Stimulated activated CD8-positive, alpha-beta memory T cell treated with anti-CD3 and anti-CD28 coated beads, Interleukin-4, amount 100 ng/mL, for 48 hours (primary cell): ENCODE results near the gene FAM131A.
A peak's percentile ranks its signal among the peaks of the same experiment; 100 is the strongest.
"Not testable (repeated sequence)": the region's sequence is repeated elsewhere in the genome, so short reads cannot be mapped to it uniquely, and the experiment has no call there.

Source experiments
- DNase-seq: peaks from one replicate; pipeline ENCODE4 v3.0.0-alpha.2; 2020

FAM131A gene

GRCh38 chr3:184317201-184317600 is 20.2 kb upstream of the FAM131A start:
- DNase-seq = no peak

DNA sequence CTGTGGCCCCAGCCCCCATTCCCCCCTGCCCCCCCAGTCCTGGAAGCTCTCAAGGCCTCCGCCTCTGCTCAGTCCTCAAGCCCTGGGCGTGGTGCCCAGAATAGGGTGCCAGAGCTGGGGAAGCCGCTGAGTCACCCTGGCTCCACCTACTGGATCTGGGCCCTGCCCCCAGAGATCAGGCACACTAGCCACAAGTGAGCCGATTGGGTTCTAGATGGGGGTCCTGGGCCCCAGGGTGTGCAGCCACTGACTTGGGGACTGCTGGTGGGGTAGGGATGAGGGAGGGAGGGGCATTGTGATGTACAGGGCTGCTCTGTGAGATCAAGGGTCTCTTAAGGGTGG is 17.3 kb upstream of the FAM131A start:
- DNase-seq = peak; percentile 72

GRCh38 chr3:184321666-184322065 is 15.7 kb upstream of the FAM131A start:
- no peak for DNase-seq

- DNase-seq = no peak
Measured at GRCh38 chr3:184322731-184323487, 14.5 kb upstream of the FAM131A start.

- no peak for DNase-seq
Measured at GRCh38 chr3:184323696-184324095, 13.7 kb upstream of the FAM131A start.

DNA sequence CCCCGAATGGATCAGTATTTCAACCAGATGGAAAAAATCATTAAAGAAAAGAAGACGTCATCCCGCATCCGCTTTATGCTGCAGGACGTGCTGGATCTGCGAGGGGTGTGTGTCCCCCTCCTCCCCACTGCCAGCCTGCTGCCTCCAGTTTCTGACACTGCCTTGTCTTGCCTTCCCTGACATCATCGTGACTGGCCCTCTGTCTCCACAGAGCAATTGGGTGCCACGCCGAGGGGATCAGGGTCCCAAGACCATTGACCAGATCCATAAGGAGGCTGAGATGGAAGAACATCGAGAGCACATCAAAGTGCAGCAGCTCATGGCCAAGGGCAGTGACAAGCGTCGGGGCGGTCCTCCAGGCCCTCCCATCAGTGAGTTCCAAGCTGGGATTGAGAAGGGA is 12.1 kb upstream of the FAM131A start:
- DNase-seq = no peak

DNA sequence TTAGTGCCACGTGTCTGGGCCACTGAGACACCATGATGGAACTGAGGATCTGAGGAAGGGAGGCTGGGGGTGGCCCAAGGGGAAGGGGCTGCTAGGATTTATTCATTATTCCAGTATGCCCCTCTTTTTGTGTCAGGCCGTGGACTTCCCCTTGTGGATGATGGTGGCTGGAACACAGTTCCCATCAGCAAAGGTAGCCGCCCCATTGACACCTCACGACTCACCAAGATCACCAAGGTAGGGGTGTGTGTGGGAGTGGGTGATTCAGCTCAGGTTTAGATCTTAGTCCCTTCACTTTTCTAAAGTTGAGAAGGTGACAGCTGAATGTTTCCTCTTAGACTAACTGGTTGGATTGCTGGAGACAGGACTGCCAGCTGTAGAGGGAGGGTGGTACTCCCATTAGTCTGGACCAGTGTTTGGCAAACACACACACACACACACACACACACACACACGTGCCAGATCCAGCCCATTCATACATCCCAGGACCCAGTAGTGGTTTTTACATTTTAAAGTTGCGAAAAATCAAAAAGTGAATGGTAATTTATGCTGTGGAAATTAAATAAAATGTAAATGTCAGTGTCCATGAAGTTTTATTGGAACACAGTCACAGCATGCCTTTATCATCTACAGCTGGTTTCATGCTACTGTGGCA is 11.6 kb upstream of the FAM131A start:
- peak; percentile 65 for DNase-seq

DNA sequence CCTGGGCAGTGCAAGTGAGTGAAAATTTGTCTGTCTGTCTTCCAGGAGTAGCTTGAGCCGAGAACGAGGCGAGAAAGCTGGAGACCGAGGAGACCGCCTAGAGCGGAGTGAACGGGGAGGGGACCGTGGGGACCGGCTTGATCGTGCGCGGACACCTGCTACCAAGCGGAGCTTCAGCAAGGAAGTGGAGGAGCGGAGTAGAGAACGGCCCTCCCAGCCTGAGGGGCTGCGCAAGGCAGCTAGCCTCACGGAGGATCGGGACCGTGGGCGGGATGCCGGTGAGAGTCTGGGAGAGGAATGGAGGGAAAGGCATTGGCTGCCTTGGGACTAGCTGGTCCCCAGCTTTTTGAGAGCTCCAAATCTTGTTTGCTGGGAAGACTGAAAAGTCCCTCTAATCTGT is 10.2 kb upstream of the FAM131A start:
- no peak for DNase-seq

GRCh38 chr3:184328516-184328915 is 8.9 kb upstream of the FAM131A start:
- no peak for DNase-seq

- DNase-seq = no peak
Measured at GRCh38 chr3:184332370-184333090, 4.9 kb upstream of the FAM131A start.

DNA sequence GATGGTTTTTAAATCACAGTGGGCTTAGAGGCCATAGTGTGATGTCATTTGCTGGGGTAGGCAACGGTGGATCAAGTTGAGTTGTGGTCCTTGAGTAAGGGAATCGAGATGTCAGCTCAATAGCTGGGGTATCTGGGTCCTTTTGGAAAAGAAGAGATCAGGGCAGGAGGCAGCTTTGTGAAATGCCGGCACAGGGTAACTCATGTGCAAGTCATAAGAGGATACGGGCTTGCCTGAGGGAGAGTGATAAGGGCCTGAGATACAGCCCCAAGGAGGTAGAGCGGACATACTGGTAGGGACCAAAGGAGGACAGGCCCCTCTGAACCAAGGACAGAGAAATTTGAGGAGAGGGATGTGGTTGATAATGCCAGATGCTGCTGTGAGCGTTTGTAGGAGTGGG is 4.2 kb upstream of the FAM131A start:
- no peak for DNase-seq

DNA sequence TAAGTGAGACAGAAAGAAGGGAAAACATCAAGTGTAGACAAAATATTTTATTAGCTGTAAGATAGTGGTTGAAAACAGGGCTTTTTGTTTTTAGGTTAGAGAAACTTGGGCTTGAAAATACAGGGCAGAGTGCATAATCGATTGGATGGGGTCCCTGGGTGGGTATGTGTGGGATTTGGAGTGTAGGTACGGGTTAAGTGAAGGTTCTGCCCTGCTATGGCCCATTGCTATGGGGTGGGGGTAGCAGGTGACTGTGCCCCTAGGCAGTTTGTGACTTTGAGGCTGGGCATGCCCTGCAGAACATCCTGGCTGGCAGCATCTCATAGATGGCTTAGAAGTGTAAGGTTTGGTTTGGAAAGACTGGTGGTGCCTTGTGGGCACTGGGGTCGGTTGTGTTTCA is 3.7 kb upstream of the FAM131A start:
- no peak for DNase-seq

DNA sequence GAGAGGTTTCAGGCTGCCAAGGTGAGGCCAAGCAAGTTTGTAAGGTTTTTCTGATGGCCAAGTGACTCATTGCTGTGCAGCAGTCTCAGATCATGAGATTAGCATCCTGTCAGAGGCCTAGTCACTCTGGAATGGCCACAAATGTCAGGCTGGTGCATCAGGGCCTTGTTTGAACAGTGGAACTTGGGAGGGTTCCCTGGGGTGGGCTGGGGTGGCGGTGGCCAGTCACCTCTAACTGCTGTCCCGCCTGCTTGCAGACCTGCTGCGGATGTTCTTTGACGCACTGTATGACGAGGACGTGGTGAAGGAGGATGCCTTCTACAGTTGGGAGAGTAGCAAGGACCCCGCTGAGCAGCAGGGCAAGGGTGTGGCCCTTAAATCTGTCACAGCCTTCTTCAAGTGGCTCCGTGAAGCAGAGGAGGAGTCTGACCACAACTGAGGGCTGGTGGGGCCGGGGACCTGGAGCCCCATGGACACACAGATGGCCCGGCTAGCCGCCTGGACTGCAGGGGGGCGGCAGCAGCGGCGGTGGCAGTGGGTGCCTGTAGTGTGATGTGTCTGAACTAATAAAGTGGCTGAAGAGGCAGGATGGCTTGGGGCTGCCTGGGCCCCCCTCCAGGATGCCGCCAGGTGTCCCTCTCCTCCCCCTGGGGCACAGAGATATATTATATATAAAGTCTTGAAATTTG is 2.8 kb upstream of the FAM131A start:
- DNase-seq = peak; percentile 64

DNA sequence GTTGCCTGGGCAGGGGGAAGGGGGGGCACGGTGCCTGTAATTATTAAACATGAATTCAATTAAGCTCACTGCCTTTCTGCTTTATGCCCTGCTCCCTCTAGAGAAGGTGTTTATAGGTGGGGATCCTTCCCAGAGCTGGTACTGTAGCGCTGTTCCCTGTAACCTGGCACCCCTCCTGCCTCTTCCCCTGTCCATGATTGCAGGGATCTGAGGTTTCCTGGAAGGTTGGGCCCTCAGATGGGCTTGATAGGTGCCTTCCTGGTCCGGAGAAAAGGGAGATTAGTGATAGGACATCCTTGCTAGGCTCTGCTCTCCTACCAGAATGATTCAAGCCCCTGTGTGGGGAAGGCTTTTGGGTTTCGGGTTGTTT is 2.1 kb upstream of the FAM131A start:
- DNase-seq = no peak

DNA sequence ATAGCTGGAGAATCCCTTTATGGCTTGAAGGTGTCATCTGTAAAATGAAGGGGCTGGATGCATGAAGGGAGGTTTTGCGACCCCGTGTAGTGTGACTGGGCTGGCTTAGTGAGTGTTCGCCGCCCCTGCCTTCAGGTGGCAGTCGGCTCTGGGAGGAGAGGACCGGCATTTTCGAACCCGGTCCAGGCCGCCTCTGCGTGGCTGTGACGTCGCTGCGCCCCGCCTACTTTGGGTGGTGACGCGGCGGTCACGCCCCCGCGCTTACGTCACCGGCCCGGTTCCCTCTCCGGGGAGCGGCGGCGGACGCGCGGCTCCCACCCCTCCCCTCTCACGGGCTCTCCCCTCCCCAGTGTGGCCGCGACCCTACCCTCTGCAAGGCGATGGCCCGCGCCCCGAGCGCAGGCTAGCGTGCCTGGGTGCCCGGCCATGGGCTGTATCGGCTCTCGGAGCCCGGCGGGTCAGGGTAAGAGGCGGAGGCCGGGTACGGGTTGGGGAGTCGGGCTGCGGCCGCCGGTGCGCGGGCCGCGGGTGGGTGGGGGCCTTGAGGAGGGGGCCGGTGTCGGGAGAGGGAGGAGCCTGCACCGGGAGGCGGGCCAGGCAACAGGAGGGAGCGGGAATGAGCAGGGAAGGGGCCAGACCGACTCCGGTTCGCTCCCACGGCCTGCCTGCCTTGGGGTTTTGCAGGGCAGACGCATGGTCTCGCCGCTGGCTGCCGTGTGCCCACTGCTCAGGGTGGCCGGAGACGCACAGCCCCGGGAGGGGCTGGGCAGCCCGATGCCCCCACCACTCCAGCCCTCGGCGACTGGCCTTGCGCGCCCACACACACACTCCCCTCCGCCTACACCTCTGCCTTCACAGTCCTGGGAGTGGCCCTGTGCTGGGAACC is 1.5 kb upstream of the FAM131A start:
- peak; percentile 95 for DNase-seq

DNA sequence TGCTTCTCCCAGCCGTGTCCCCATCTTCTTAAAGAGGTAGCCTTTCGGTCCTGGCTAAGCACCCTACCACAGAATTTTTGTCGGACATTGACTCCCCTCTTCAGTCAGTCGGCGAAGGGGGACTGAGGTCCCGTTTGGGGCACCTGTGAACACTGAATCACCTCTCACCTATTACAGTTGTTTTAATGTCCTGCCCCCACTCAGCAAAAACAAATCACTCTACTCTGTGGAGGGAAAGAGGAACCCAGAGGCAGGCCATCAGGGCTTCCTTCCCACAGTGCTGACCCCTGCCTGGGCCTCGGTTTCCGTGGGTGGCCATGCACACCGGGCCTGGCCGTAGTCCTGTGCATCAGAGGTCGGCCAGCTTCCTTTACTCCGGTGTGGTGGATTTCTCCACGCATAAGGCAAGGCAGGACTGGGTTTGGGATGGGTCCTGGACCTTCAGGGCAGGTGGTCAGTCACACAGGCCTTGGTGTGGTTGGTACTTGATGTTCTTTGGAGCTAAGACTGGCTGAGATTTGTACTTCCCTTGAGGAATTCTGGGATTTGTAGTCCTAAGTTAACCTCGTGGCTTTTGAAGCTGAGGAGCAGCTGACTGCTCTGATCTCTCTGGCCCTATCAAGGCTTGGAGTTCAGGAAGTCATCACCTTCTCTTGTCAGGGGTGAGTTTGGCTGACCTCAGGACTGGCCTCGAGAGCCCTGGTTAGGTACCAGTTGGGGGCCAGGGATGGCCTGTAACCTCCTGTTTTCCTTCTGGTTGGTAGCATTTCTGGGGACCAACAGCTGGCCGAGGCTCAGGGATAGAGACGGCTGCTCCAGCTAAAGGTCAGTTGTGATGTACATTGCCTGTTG is 627 bp upstream of the FAM131A start:
- no peak for DNase-seq

DNA sequence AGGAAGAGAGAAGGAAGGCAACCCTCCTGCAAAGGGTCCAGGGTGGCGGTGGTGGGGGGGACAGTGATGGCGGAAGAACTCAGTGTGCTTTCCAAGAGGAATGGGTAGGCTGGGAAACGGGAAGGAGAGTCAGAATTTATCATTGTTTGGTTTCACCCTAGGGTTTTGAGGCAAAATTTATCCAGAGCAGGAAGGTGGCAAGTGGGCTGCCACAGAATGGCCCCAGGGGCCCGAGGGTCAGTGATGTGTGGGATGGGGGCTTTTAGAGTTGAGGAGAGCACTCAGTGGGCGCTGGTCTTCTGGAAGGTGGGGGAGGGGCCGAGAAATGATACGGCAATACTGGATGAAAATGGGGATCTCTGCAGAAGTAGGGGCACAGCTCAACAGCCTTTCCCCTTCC is 581 bp downstream of the FAM131A start:
- no peak for DNase-seq

- DNase-seq = no peak
Measured at GRCh38 chr3:184338511-184338945, 1.1 kb downstream of the FAM131A start.

- DNase-seq = no peak
Measured at GRCh38 chr3:184339001-184339400, 1.6 kb downstream of the FAM131A start.

- DNase-seq = not testable (repeated sequence)
Measured at GRCh38 chr3:184339451-184340135, 2.2 kb downstream of the FAM131A start.

- no peak for DNase-seq
Measured at GRCh38 chr3:184341925-184342324, 4.5 kb downstream of the FAM131A start.
